Smooth muscle cell (in vitro differentiated cells): ENCODE results near the gene ABCF1. TPM values are rescaled to one million over a fixed set of nuclear protein-coding genes. Genes with fewer than 3 reads are reported as not detected.
A peak's percentile ranks its signal among the peaks of the same experiment; 100 is the strongest.

Experiments
- DNase-seq: peaks from one replicate; lab custom pipeline; 2025; ENCODE audit not compliant: unreplicated experiment; lab: John Stamatoyannopoulos, UW
- H2AFZ ChIP-seq: fragments of 200-600 bp; sonication (generic); 2 replicates; pipeline ENCODE4 v1.6.0; 2016; ENCODE audit warnings: antibody characterized with exemption, low read depth, mild to moderate bottlenecking
- H3F3A ChIP-seq: fragments of 200-600 bp; sonication (generic); 2 replicates; pipeline ENCODE4 v1.6.0; 2017; ENCODE audit warnings: antibody characterized with exemption, low read depth
- H3K27ac ChIP-seq: fragments of 200-600 bp; sonication (generic); 2 replicates; pipeline ENCODE4 v1.5.1; 2016; ENCODE audit warnings: low read depth, mild to moderate bottlenecking
- H3K27me3 ChIP-seq: fragments of 200-600 bp; sonication (generic); 2 replicates; pipeline ENCODE4 v1.6.1; 2016; ENCODE audit warnings: low read depth, mild to moderate bottlenecking
- H3K36me3 ChIP-seq: fragments of 200-600 bp; sonication (generic); 2 replicates; pipeline ENCODE4 v1.5.1; 2016; ENCODE audit warnings: low read depth
- H3K4me1 ChIP-seq: fragments of 200-600 bp; sonication (generic); 2 replicates; pipeline ENCODE4 v1.5.1; 2016; ENCODE audit warnings: low read depth
- H3K4me2 ChIP-seq: fragments of 200-600 bp; sonication (generic); 2 replicates; pipeline ENCODE4 v1.6.0; 2016; ENCODE audit warnings: mild to moderate bottlenecking
- H3K4me3 ChIP-seq: fragments of 200-600 bp; sonication (generic); 2 replicates; pipeline ENCODE4 v1.5.1; 2016; ENCODE audit warnings: mild to moderate bottlenecking
- H3K79me2 ChIP-seq: fragments of 200-600 bp; sonication (generic); 2 replicates; pipeline ENCODE4 v1.6.0; 2016; ENCODE audit warnings: low read depth, mild to moderate bottlenecking
- H3K9ac ChIP-seq: fragments of 200-600 bp; sonication (generic); 2 replicates; pipeline ENCODE4 v1.6.0; 2016; ENCODE audit warnings: low read depth
- H3K9me3 ChIP-seq: fragments of 200-600 bp; sonication (generic); replicated peaks from 2 replicates; pipeline ENCODE4 v1.5.1; 2016; ENCODE audit warnings: low read depth
- H4K20me1 ChIP-seq: fragments of 200-600 bp; sonication (generic); 2 replicates; pipeline ENCODE4 v1.6.0; 2016; ENCODE audit warnings: low read depth
- CTCF ChIP-seq: fragments of 200-600 bp; sonication (generic); IDR thresholded peaks from 2 replicates; pipeline ENCODE4 v1.5.1; 2017; ENCODE audit warnings: borderline replicate concordance, mild to moderate bottlenecking, antibody characterized with exemption; ENCODE audit not compliant: insufficient read depth, poor library complexity, severe bottlenecking
- WGBS: methylation state at CpG from one replicate; pipeline ENCODE4 v1.1.7; 2016; ENCODE audit warnings: low lambda C conversion rate; 5-methylcytosine and 5-hydroxymethylcytosine counted together
- polyA plus RNA-seq: library from polyadenylated mRNA; unstranded; fragments of >200 nt; fragmentation: Nextera tagmentation; extraction: Ambion mirVana; gene quantifications from 2 replicates; pipeline ENCODE4 v1.2.1, GENCODE V29; 2016
- total RNA-seq: library from RNA; depleted of rRNA; stranded (reverse); fragments of >200 nt; gene quantifications from 2 replicates; pipeline ENCODE4 v1.2.3, GENCODE V29; 2014

The ABCF1 gene
- total and polyA plus RNA-seq, 2 experiments from 2014 or later: 34.7 to 39.1 TPM

GRCh38 chr6:30610065-30610464 lies 38.8 kb downstream of the ABCF1 start:
- 97% methylated on average over 4 of the region's 4 CpGs for WGBS
- no peak overlapping the region for H3K9ac ChIP-seq
- H3K9me3 ChIP-seq: no peaks in the 10 kb centered on the region
- no peaks in the 10 kb centered on the region for H3K27me3 ChIP-seq
- peaks cover 15% of the 10 kb centered on the region for H3K79me2 ChIP-seq
- H3K4me1 ChIP-seq: peaks cover 13% of the 10 kb centered on the region
- H4K20me1 ChIP-seq: peaks cover 95% of the 10 kb centered on the region
- H3K4me2 ChIP-seq: no peak overlapping the region
- H2AFZ ChIP-seq: no peak overlapping the region
- H3K36me3 ChIP-seq: peaks cover 19% of the 10 kb centered on the region
- no peak for DNase-seq
- no peak overlapping the region for H3K4me3 ChIP-seq
- peak overlapping the region; percentile 14 for H3K27ac ChIP-seq
- no peak for TF ChIP-seq CTCF
- peaks cover 37% of the 10 kb centered on the region for H3F3A ChIP-seq

GRCh38 chr6:30611150-30611855 lies 40.1 kb downstream of the ABCF1 start:
- peak overlapping the region; percentile 95 for H3K27ac ChIP-seq

GRCh38 chr6:30611856-30612194 lies 40.6 kb downstream of the ABCF1 start:
- Histone ChIP-seq H2AFZ (no peak overlapping the region), H3K9ac (no peak overlapping the region), H4K20me1 (peaks cover 80% of the 10 kb centered on the region), H3K4me3 (no peak overlapping the region), H3K4me2 (peak overlapping the region; percentile 32), H3K36me3 (peaks cover 11% of the 10 kb centered on the region), H3K4me1 (peaks cover 13% of the 10 kb centered on the region), H3K9me3 (no peaks in the 10 kb centered on the region), H3K79me2 (peaks cover 21% of the 10 kb centered on the region), H3F3A (peaks cover 42% of the 10 kb centered on the region), H3K27me3 (no peaks in the 10 kb centered on the region), H3K27ac (peak overlapping the region; percentile 95)
- WGBS: 83% methylated on average over 2 of the region's 2 CpGs
- DNase-seq: no peak
- TF ChIP-seq CTCF: no peak

More at GRCh38 chr6:30611150-30611855, 40.1 kb downstream of the ABCF1 start:
- H3K9ac ChIP-seq: no peak overlapping the region
- no peak overlapping the region for H3K4me2 ChIP-seq
- peaks cover 42% of the 10 kb centered on the region for H3F3A ChIP-seq
- H4K20me1 ChIP-seq: peaks cover 85% of the 10 kb centered on the region
- H3K36me3 ChIP-seq: peaks cover 15% of the 10 kb centered on the region
- no peak overlapping the region for H2AFZ ChIP-seq
- H3K4me1 ChIP-seq: peaks cover 13% of the 10 kb centered on the region
- no peak overlapping the region for H3K4me3 ChIP-seq
- H3K79me2 ChIP-seq: peaks cover 21% of the 10 kb centered on the region
- 83% methylated on average over 9 of the region's 9 CpGs for whole genome bisulfite sequencing
- no peaks in the 10 kb centered on the region for H3K27me3 ChIP-seq
- TF ChIP-seq CTCF: no peak
- no peaks in the 10 kb centered on the region for H3K9me3 ChIP-seq
- DNase-seq: no peak

- Histone ChIP-seq H3K36me3 (peaks cover 7% of the 10 kb centered on the region), H3K4me3 (no peak overlapping the region), H3K4me2 (peak overlapping the region; percentile 32), H3F3A (peaks cover 39% of the 10 kb centered on the region), H3K4me1 (peaks cover 13% of the 10 kb centered on the region), H3K79me2 (peaks cover 19% of the 10 kb centered on the region), H3K9me3 (no peaks in the 10 kb centered on the region), H3K27me3 (no peaks in the 10 kb centered on the region), H3K27ac (peak overlapping the region; percentile 95), H2AFZ (no peak overlapping the region), H4K20me1 (peaks cover 76% of the 10 kb centered on the region), H3K9ac (no peak overlapping the region)
- DNase-seq: no peak
- WGBS: 96% methylated on average over 1 of the region's 1 CpG
- peak; percentile 11 for TF ChIP-seq CTCF
Observed at GRCh38 chr6:30612213-30612612, 41.0 kb downstream of the ABCF1 start.
